Hepatocyte (in vitro differentiated cells): ENCODE data around the gene TRAF7. TPM values are rescaled to one million over a fixed set of nuclear protein-coding genes. Genes with fewer than 3 reads are reported as not detected.

Experiments
- DNase-seq: peaks from one replicate; pipeline ENCODE4 v3.0.0-alpha.2; 2016; ENCODE audit warnings: low spot score
- H2AFZ ChIP-seq: fragments of 200-600 bp; sonication (generic); 2 replicates; pipeline ENCODE4 v1.6.0; 2016; ENCODE audit warnings: antibody characterized with exemption, mild to moderate bottlenecking
- H3K27ac ChIP-seq: fragments of 200-600 bp; sonication (generic); 2 replicates; pipeline ENCODE4 v1.5.1; 2016; ENCODE audit warnings: mild to moderate bottlenecking
- H3K27me3 ChIP-seq: fragments of 200-600 bp; sonication (generic); 2 replicates; pipeline ENCODE4 v1.6.1; 2016
- H3K36me3 ChIP-seq: fragments of 200-600 bp; sonication (generic); replicated peaks from 2 replicates; pipeline ENCODE4 v1.5.1; 2016; ENCODE audit warnings: low read depth; ENCODE audit not compliant: insufficient read depth
- H3K4me1 ChIP-seq: fragments of 200-600 bp; sonication (generic); 2 replicates; pipeline ENCODE4 v1.5.1; 2016; ENCODE audit warnings: mild to moderate bottlenecking, moderate library complexity; ENCODE audit not compliant: insufficient read depth
- H3K4me2 ChIP-seq: fragments of 200-600 bp; sonication (generic); 2 replicates; pipeline ENCODE4 v1.6.0; 2016
- H3K4me3 ChIP-seq: fragments of 200-600 bp; sonication (generic); 2 replicates; pipeline ENCODE4 v1.5.1; 2016; ENCODE audit warnings: mild to moderate bottlenecking
- H3K79me2 ChIP-seq: fragments of 200-600 bp; sonication (generic); 2 replicates; pipeline ENCODE4 v1.6.0; 2017; ENCODE audit warnings: mild to moderate bottlenecking
- H3K9me2 ChIP-seq: fragments of 200-600 bp; sonication (generic); replicated peaks from 2 replicates; pipeline ENCODE4 v1.6.0; 2017; ENCODE audit warnings: mild to moderate bottlenecking; ENCODE audit not compliant: insufficient read depth
- H3K9me3 ChIP-seq: fragments of 200-600 bp; sonication (generic); 2 replicates; pipeline ENCODE4 v1.5.1; 2016; ENCODE audit warnings: low read depth, mild to moderate bottlenecking
- H4K20me1 ChIP-seq: fragments of 200-600 bp; sonication (generic); 2 replicates; pipeline ENCODE4 v1.6.0; 2016; ENCODE audit warnings: mild to moderate bottlenecking; ENCODE audit not compliant: insufficient read depth, poor library complexity, severe bottlenecking
- EZH2 ChIP-seq: fragments of 200-600 bp; sonication (generic); IDR thresholded peaks from 2 replicates; pipeline ENCODE4 v1.6.1; 2016; ENCODE audit warnings: antibody characterized with exemption, mild to moderate bottlenecking, borderline replicate concordance
- EZH2phosphoT487 ChIP-seq: fragments of 200-600 bp; sonication (generic); IDR thresholded peaks from one replicate; pipeline ENCODE4 v1.6.1; 2018; ENCODE audit warnings: antibody characterized with exemption, mild to moderate bottlenecking, low read depth, moderate library complexity; ENCODE audit not compliant: unreplicated experiment, severe bottlenecking
- WGBS: methylation state at CpG from one replicate; pipeline ENCODE4 v1.1.6; 2016; ENCODE audit warnings: low lambda C conversion rate; ENCODE audit errors: missing lambda C conversion rate; 5-methylcytosine and 5-hydroxymethylcytosine counted together
- polyA plus RNA-seq: library from polyadenylated mRNA; unstranded; fragments of >200 nt; fragmentation: Nextera tagmentation; extraction: Ambion mirVana; gene quantifications from 2 replicates; pipeline ENCODE4 v1.2.1, GENCODE V29; 2016
- total RNA-seq: library from RNA; depleted of rRNA; stranded (reverse); fragments of >200 nt; gene quantifications from 2 replicates; pipeline ENCODE4 v1.2.3, GENCODE V29; 2014
- TF ChIP-seq, protein P1 (sequence below): fragments of 200-600 bp; sonication (generic); IDR thresholded peaks from 2 replicates; pipeline ENCODE4 v1.5.1; 2016; ENCODE audit warnings: antibody characterized with exemption, mild to moderate bottlenecking; ENCODE audit not compliant: poor library complexity

The TRAF7 gene
- total and polyA plus RNA-seq, 2 experiments from 2014 or later, result 37.4 to 55.1 TPM

DNA sequence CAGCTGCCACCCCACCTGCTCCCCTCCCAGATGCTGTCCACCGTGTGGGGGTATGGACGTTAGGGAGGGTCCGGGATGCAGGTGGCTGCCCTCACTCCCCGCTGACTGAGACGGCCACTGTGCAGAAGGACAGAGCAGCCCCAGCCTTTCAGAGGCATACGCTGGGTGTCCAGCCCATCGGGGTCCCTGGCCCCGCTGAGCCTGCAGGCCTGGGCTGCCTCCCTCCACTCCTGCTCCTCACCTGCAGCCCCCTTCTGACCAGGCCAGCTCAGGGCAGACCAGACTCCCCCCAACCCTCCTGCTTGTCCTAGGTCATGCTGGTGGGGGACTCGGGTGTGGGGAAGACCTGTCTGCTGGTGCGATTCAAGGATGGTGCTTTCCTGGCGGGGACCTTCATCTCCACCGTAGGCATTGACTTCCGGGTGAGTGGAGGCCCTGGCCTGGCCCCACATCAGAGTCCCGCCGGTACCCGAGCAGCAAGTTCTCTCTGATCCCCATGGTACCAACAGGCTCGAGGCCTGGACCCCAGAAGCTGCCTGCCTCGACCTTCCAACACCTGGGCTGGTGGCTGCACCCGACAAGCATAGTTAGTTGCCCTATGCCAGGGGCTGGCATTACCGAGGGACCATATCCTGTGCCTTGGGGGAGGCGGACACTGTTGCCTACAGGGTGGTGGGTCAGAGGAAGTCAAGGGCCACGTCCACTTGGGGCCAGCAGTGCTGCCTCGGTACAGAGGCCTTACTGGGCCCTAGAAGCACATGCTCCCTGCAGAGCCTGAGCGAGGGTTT is 5.8 kb upstream of the TRAF7 start:
- DNase-seq, result no peak
- Histone ChIP-seq H3K4me2 (peak overlapping the region; percentile 93), H3K9me2 (no peaks in the 10 kb centered on the region), H4K20me1 (peaks cover 60% of the 10 kb centered on the region), H3K4me3 (no peak overlapping the region), H3K36me3 (no peaks in the 10 kb centered on the region), H3K9me3 (no peaks in the 10 kb centered on the region), H3K27me3 (no peaks in the 10 kb centered on the region), H3K27ac (no peak overlapping the region), H3K4me1 (peaks cover 59% of the 10 kb centered on the region), H2AFZ (no peak overlapping the region), H3K79me2 (peaks cover 43% of the 10 kb centered on the region)
- 33% methylated on average over 23 of the region's 24 CpGs for WGBS
- no peak for TF ChIP-seq EZH2
- no peak for TF ChIP-seq EZH2phosphoT487
- TF ChIP-seq, protein P1, sequence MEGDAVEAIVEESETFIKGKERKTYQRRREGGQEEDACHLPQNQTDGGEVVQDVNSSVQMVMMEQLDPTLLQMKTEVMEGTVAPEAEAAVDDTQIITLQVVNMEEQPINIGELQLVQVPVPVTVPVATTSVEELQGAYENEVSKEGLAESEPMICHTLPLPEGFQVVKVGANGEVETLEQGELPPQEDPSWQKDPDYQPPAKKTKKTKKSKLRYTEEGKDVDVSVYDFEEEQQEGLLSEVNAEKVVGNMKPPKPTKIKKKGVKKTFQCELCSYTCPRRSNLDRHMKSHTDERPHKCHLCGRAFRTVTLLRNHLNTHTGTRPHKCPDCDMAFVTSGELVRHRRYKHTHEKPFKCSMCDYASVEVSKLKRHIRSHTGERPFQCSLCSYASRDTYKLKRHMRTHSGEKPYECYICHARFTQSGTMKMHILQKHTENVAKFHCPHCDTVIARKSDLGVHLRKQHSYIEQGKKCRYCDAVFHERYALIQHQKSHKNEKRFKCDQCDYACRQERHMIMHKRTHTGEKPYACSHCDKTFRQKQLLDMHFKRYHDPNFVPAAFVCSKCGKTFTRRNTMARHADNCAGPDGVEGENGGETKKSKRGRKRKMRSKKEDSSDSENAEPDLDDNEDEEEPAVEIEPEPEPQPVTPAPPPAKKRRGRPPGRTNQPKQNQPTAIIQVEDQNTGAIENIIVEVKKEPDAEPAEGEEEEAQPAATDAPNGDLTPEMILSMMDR, result no peak

DNA sequence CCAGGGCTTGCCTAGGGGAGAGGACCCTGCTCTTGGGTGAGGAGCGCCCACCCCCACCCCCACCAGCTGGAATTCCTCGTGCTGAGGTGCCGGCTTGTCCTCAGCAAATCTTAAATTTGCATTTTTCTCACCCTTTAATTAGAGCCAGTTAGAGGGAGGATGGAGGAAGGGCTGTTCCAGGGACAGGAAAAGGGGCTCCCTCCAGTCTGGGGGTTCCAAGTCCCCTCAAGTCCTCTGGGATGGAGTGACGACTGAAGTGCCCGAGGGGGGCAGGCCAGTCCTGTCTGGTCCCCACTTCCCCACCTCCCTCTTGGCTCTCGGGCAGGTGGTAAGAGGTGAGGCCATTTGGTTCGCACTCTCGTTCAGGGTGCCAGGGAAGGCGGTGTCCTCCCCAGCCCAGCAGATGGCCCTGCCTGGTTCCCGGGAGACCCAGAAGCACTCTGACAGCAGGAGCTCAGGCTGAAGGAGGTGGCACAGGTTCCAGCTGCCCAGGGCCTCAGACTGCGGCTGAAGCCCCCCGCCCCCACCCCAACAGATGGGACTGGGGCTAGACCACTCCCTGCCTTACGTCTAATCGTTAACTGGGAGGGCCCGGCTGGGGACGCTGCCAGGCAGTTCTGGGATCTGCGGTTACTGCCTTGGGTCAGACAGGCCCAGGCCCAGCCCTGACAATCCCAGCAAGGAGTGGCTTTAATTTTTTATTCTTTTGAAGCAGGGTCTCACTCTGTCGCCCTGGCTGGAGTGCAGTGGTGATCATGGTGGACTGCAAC is 5.0 kb upstream of the TRAF7 start:
- no peak overlapping the region for H3K4me3 ChIP-seq
- no peaks in the 10 kb centered on the region for H3K36me3 ChIP-seq
- peak overlapping the region; percentile 93 for H3K4me2 ChIP-seq
- H3K4me1 ChIP-seq, result peaks cover 59% of the 10 kb centered on the region
- H3K27me3 ChIP-seq, result no peaks in the 10 kb centered on the region
- peaks cover 63% of the 10 kb centered on the region for H4K20me1 ChIP-seq
- peaks cover 45% of the 10 kb centered on the region for H3K79me2 ChIP-seq
- no peak overlapping the region for H2AFZ ChIP-seq
- H3K9me3 ChIP-seq, result no peaks in the 10 kb centered on the region
- DNase-seq, result no peak
- no peak overlapping the region for H3K27ac ChIP-seq
- WGBS, result 50% methylated on average over 18 of the region's 18 CpGs
- no peaks in the 10 kb centered on the region for H3K9me2 ChIP-seq
- no peak for TF ChIP-seq EZH2phosphoT487
- TF ChIP-seq EZH2, result no peak
- TF ChIP-seq, protein P1, result no peak

DNA sequence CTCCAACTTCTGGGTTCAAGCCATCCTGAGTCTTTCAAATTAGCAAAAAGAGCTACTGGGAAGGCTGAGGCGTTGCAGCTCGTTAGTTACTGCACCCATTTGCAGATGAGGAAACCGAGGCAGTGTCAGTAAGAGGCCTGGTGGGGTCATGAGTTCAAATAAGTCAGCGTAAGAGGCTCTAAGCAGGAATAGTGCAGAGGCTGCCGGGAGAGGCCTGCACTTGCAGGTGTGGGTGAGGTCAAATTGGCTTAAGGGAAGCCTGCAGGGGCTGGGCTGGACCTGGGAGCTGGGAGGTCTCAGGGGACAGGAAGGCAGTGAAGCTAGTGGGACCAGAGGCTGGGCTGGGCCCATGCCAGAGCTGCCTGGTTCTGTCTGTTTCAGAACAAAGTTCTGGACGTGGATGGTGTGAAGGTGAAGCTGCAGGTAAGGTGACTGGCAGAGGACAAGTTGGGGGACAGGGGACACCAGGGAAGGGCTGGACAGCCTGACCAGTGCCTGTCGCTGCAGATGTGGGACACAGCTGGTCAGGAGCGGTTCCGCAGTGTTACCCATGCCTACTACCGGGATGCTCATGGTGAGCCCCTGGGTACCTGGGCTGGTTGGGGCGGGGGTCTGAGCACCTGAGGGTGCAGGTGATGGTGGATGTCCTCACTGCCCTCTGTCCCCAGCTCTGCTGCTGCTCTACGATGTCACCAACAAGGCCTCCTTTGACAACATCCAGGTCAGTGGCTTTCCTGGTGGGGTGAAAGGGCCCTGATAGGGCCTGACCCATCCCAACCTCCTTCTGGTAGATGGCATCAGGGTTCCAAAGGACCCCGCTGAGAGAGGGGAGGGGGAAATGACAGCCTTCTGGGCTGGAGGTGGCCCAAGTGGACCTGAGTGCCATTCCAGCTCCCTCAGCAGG is 4.1 kb upstream of the TRAF7 start:
- 79% methylated on average over 13 of the region's 13 CpGs for WGBS
- Histone ChIP-seq H3K9me3 (no peaks in the 10 kb centered on the region), H3K4me1 (peaks cover 59% of the 10 kb centered on the region), H3K27ac (no peak overlapping the region), H4K20me1 (peaks cover 63% of the 10 kb centered on the region), H3K36me3 (no peaks in the 10 kb centered on the region), H3K9me2 (no peaks in the 10 kb centered on the region), H2AFZ (no peak overlapping the region), H3K79me2 (peaks cover 51% of the 10 kb centered on the region), H3K4me3 (no peak overlapping the region), H3K4me2 (peak overlapping the region; percentile 93), H3K27me3 (no peaks in the 10 kb centered on the region)
- DNase-seq, result no peak
- TF ChIP-seq, protein P1, result no peak
- TF ChIP-seq EZH2, result no peak
- no peak for TF ChIP-seq EZH2phosphoT487
